Amniotic stem cell (primary cell): Measurements from ENCODE around the gene DCUN1D4.
"Not testable (repeated sequence)": the region's sequence is repeated elsewhere in the genome, so short reads cannot be mapped to it uniquely, and the experiment has no call there.

Source experiments
- DNase-seq: peaks from one replicate; lab custom pipeline; 2025; lab: John Stamatoyannopoulos, UW

DCUN1D4 gene

DNA sequence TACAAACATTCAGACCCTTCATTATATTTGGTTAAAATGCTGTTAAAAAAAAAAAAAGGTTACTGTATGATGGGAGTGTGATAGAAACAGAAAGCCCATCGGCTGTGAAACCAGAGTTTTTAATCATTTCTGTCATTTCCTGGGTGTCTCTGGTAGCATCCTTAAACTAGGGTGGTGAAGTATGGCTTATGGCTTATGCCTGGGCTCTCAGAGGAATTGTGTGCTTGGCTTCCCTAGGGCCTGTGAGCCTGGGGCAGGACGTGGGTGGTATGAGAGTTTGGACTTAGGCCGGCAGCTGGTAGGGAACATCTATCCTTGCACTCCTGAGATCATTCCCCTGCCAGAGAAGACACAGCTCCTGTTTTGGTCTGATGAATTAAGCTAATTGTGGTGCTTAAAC is 52.2 kb downstream of the DCUN1D4 start:
- DNase-seq, result no peak

GRCh38 chr4:51895816-51896408 is 53.0 kb downstream of the DCUN1D4 start:
- peak; percentile 73 for DNase-seq

GRCh38 chr4:51901363-51901762 is 58.4 kb downstream of the DCUN1D4 start:
- DNase-seq, result no peak

DNA sequence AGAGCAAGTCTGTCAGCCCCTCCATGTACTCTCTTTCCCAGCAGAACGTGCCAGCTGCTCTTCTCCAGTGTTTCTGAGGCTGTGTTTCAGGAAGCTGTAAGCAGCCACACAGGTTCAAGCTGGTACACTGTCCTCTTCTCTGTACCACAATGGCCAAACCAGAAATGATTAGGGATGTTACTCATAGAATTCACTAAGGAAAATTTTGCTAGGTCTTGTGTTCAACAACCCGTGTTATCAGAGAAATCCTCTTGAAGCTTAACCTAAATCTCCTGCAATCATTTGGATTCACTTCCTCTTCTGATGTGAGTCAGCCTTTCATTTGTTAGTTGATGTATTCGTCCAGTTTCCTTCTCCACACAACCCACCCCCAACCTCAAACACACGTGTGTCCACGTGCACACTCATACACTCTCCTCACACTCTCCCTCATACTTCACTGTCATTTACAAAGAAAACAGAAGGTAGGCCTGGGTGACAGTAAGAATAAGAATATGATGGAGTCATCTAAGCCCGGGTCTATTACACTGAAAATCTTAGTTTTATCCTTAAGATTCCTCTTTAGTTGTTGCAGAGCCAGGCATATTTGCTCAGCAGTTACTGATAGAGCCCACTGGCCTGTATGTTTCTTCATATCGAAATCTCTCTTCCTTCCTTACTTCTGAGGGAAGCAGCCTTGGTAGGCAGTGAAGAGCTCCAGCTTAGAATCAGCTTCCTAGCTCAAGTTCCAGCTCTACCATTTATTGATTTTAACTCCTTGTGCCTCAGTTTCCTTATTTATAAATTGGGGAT is 63.4 kb downstream of the DCUN1D4 start:
- no peak for DNase-seq

DNA sequence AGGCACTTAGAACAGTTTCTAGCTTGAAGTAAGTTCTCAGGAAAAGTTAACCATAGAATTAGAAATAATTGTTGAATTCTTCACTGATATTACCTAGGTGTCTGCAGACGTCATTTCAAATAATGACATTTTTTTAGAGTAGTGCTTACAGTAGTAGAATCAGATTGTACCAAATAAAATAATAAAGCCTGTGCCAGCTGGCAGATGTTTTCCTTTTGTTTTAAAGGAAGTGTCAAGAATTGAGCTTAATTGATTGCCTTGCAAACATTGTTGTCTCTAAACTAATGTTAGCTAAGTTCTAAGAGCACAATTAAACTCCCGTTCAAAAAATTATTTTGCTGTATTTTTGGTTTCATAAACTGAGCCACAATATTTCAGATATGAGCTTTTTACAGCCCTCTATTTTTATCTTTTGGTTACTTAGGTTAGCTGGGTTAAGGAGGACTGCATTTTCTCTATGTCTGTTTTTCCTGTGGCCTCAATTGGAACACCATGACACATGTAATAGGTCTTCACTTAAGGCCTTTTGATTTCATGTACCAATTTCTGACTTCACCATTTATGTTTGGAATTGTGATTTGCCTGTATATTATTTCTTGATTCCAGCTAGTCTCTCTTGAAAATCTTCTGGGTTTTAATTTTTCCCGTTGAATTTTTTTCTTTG is 64.2 kb downstream of the DCUN1D4 start:
- DNase-seq, result no peak

- DNase-seq, result no peak
Observed at GRCh38 chr4:51909236-51909703, 66.3 kb downstream of the DCUN1D4 start.

GRCh38 chr4:51918251-51918650 is 75.3 kb downstream of the DCUN1D4 start:
- no peak for DNase-seq

DNA sequence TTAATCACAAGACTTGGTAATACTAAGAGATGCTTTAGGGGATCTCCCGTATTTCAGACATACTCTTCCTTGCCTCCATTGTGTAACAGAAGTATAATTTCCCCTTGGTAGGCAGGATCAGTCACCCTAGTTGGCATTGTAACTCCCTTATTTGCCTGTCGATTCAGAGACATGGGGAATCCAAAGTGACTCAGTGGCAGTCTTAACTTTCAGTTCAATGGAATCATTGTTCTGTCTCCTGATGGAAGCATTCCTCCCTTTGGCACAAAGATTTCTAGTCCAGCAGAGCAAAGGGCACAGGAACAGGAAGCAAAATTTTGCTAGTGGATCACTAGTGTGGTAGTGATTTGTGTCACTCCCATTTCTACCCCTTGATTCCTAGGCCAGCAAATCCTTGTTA is 80.4 kb downstream of the DCUN1D4 start:
- DNase-seq, result no peak

GRCh38 chr4:51925307-51925706 is 82.4 kb downstream of the DCUN1D4 start:
- DNase-seq, result no peak

DNA sequence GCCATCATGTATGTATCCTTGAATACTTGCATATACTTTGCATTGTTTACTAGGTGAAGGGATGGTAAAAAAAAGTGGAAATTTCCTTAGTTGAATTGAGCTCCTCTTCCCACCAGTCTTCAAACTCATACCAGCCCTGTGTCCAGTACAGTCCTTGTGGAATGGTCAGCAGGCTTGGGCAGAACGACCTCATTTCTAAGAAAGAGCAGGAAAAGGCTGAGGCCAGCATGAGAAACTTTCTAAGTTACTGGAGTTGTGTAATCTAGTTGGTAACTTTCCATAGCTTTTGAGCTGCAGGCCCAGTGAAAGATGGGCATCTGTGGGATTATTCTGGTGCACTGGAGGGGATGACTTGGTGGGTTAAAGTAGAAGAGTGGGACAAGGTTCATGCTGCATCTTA is 87.6 kb downstream of the DCUN1D4 start:
- DNase-seq, result no peak

- DNase-seq, result no peak
Observed at GRCh38 chr4:51931461-51931860, 88.5 kb downstream of the DCUN1D4 start.

GRCh38 chr4:51932261-51932660 is 89.3 kb downstream of the DCUN1D4 start:
- DNase-seq, result no peak

- DNase-seq, result no peak
Observed at GRCh38 chr4:51932684-51933083, 89.7 kb downstream of the DCUN1D4 start.

DNA sequence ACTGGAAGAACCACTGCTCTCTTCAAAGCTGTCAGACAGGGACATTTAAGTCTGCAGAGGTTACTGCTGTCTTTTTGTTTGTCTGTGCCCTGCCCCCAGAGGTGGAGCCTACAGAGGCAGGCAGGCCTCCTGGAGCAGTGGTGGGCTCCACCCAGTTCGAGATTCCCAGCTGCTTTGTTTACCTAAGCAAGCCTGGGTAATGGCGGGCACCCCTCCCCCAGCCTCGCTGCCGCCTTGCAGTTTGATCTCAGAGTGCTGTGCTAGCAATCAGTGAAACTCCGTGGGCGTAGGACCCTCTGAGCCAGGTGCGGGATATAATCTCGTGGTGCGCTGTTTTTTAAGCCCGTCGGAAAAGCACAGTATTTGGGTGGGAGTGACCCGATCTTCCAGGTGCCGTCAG is 97.5 kb downstream of the DCUN1D4 start:
- not testable (repeated sequence) for DNase-seq

DNA sequence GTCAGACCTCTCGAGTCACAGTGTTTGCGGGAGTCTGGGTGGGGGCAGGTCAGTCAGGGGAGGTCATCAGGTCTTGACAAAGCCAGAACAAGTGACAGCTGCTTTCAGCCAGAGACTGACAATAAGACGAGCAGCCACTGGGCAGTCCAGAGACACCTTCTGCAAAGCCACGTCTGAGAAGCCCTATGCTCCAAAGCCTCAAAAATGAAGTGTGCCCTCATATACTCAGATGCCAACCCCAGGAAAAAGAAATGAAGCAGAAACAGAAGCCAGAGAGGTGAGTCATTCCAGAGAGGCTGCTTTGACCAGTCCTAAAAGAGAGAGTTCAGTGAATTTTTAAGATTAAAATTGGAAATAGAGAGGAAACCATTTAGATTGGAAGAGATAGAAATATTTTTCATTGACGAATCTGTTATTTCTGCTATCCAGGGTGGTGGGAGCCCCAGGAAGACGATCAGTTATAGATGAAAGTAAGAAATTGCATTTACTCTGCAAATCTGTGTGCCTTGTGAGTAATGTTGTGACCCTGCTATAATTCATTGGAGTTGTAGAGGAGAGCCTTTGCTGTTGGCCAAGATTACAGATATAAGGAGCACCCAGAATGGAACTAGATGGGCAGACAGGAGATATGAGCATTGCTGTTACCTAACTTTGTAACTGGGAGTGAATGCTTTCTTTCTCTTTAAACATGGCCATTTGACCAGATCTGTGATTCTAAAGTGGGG is 99.3 kb downstream of the DCUN1D4 start:
- DNase-seq, result no peak

DNA sequence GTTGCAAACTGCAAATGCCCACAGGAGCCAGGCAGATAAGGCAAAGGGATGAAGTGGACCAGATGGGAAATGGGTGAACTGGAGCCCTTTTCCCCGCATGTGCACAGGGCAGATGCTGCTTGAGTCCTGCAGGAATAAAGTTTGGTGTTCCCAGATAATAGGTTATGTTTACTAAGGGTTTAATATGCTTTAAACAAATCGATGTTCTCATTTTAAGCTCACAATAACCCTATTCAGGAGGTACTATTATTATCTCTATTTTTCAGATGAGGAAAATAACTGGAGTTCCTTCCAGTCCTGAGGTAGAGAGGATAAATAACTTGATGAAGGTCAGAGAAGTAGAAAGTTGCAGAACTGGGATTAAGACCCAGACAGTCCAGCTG is 99.9 kb downstream of the DCUN1D4 start:
- DNase-seq, result no peak

DNA sequence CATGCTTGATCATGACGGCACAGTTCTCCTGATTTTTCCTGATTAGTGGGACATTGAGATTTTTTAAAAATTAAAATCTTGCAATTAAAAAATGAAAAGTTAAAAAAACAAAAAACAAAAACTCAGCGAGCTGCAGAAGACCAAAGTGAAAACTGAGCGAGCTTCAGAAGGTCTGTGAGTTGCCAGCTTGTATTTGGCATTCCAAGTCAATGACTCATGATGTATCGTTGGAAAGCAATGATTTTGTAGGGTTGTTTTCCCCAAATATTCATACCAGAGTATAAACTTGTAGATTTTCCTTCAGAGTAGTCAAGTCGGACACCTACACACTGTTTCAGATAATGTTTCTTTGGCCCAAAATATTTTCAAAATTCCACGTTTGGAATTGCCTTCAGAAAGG is 100.3 kb downstream of the DCUN1D4 start:
- DNase-seq, result no peak

GRCh38 chr4:51958199-51958968 is 115.4 kb downstream of the DCUN1D4 start:
- DNase-seq, result no peak

DNA sequence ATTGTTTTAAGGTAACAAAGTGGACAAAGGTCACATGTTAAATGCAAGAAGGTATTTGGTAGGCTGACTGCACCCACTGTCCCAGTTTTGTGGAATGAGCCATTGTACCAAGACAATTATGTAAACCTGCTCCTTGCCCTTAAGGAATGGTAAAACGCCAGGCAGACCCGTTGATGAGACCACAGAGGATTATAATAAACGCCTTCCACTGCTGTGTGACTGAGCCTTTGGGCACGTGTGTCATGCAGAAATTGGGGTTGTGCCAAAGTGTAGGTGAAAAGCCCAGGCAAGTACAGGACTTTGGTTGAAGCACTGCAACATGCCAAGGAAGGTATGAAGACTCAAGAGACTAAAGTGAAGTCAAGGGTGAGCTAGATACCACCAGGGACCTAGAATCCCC is 117.5 kb downstream of the DCUN1D4 start:
- no peak for DNase-seq

DNA sequence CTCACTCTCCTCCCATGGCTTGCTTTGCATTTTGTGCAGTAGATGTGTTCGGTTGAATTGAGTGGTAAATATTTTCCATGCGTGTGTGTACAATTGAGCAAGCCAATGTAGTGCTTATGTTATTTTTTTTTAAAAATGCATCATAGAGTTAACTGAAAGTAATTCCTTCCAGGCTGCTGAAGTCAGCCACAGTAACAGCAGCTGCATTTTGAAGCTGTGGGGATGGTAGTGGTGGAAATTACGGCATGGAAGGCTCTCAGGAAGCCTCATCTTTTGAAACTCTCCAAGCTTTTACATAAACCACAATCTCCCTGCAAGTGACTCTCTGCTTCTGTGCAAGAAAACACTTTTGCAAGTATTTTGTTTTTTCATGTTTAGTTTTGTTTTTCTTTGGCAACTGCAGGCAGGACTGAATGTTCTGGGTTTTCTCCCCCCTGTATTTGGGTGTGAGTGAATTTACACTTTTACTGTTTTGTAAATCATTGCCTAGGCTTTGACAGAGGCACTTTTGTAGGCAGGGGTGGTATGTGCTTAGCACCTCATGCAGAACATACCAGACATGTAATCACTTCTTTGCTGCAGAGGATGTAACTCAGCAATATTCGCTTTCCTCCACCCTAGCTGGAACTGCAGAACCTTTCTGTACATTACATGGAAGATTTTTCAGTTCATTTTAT is 121.0 kb downstream of the DCUN1D4 start:
- DNase-seq, result no peak

GRCh38 chr4:51965862-51966261 is 122.9 kb downstream of the DCUN1D4 start:
- no peak for DNase-seq
